Lung (tissue), 12 donors: ENCODE data around the gene TFF2. TPM values are rescaled to one million over a fixed set of nuclear protein-coding genes. Genes with fewer than 3 reads are reported as not detected.

Source experiments
- ATAC-seq: fragments of 200-7000 bp; cut with Tn5 transposase; one replicate; pipeline ENCODE4 v1.9.1; 2020; ENCODE audit warnings: moderate number of reproducible peaks; ENCODE audit not compliant: insufficient read depth, low FRiP score
- DNase-seq, 3 donors: peaks; one replicate each; pipeline ENCODE4 v3.0.0-alpha.2; 2013 to 2017
- H3K27ac ChIP-seq, 2 donors: one replicate each; pipeline ENCODE4 v1.5.1; 2013; ENCODE audit warnings: mild to moderate bottlenecking in 2 of 2, moderate library complexity in 2 of 2, control low read depth in 1 of 2, inconsistent platforms in 1 of 2, low read depth in 1 of 2, low read length in 1 of 2
- H3K27me3 ChIP-seq, 3 donors: one replicate each; pipeline ENCODE4 v1.5.1; 2013; ENCODE audit warnings: low read length in 2 of 3; ENCODE audit not compliant: control insufficient read depth in 3 of 3, insufficient read depth in 3 of 3
- H3K36me3 ChIP-seq, 4 donors: one replicate each; pipeline ENCODE4 v1.5.1; 2013; ENCODE audit warnings: low read length in 4 of 4, mild to moderate bottlenecking in 1 of 4, moderate library complexity in 1 of 4; ENCODE audit not compliant: control insufficient read depth in 4 of 4, insufficient read depth in 4 of 4
- H3K4me1 ChIP-seq, 5 donors: one replicate each; pipeline ENCODE4 v1.5.1; 2013; ENCODE audit warnings: low read length in 5 of 5, mild to moderate bottlenecking in 2 of 5, moderate library complexity in 1 of 5; ENCODE audit not compliant: control insufficient read depth in 5 of 5, insufficient read depth in 5 of 5
- H3K4me3 ChIP-seq: one replicate; pipeline ENCODE4 v1.5.1; 2013; ENCODE audit warnings: mild to moderate bottlenecking, control low read depth, moderate library complexity
- H3K9ac ChIP-seq, 2 donors: one replicate each; pipeline ENCODE4 v1.5.1; 2013; ENCODE audit warnings: low read length in 2 of 2, control low read depth in 1 of 2; ENCODE audit not compliant: insufficient read depth in 1 of 2
- H3K9me3 ChIP-seq, 4 donors: one replicate each; pipeline ENCODE4 v1.5.1; 2013; ENCODE audit warnings: low read length in 3 of 4, mild to moderate bottlenecking in 1 of 4, moderate library complexity in 1 of 4; ENCODE audit not compliant: control insufficient read depth in 4 of 4, insufficient read depth in 3 of 4
- WGBS, 2 donors: extraction: QIAGEN DNeasy Blood & Tissue Kit; methylation state at CpG; one replicate each; pipeline ENCODE4 v1.1.7; 2013; 5-methylcytosine and 5-hydroxymethylcytosine counted together
- polyA plus RNA-seq, 2 donors: library from polyadenylated mRNA; stranded (reverse); fragments of 200-250 nt; gene quantifications; one replicate each; pipeline ENCODE4 v1.2.1, GENCODE V29; 2013
- total RNA-seq, 2 donors: library from RNA; depleted of rRNA in 1 of 2; stranded (reverse); fragments of >200 nt in 1 of 2; gene quantifications; one replicate each; pipeline ENCODE4 v1.2.1, GENCODE V29; 2014 to 2021
- TF ChIP-seq, protein P1 (sequence below): IDR thresholded peaks from 2 replicates; pipeline ENCODE4 v1.5.1; 2012; ENCODE audit warnings: mild to moderate bottlenecking; ENCODE audit errors: control extremely low read depth, extremely low read depth
- donor health status: control.
- donor health status: control.
- donor health status: Bipolar disorder and iron deficiency.
- donor health status: healthy.
- donor health status: DM: yes; HTN: yes; CAD: no.

TFF2 gene
- total and polyA plus RNA-seq, 4 donors: not detected

DNA sequence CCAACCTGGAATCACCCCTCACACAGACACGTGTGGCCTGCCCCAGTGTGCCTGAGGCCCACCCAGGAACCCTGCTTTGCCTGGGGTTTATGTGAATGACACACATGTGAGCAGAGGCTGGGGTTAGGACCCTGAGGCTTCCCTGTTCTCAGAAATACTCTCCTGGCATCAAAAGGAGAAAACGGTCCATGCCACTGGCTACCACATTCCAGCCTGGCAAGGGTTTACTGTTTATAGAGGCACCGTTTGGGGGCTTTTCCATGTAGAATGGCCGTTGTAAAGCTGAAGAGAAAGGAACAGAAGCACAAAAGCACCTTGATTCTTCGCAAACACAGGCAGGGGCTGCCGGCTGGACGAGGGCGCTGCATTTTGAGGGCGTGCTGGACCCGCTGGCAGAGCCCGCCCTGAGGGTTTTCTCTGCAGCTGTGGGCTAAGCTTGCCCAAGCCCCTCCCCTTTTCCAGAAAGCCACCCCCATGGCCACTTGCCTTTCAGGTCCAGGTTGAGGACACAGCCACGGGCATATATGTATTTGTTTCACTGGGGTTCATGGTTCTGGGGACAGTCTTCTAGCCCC, 48.6 kb downstream of the TFF2 start:
- Histone ChIP-seq H3K9me3 (no peaks in the 10 kb centered on the region), H3K4me1 (peaks cover 0 to 15% (median 7%) of the 10 kb centered on the region in 5 donors), H3K4me3 (no peak overlapping the region), H3K27me3 (peaks cover 0 to 4% (median 0%) of the 10 kb centered on the region in 3 donors), H3K9ac (no peak overlapping the region), H3K36me3 (peaks cover 0 to 3% (median under 1%) of the 10 kb centered on the region in 4 donors), H3K27ac (peak overlapping the region in 1 of 2 donors; percentile 79)
- 65 to 66% methylated on average over 12 of the region's 12 CpGs for WGBS, 2 donors
- no peak for ATAC-seq
- DNase-seq: peak in 1 of 3 donors; percentile 21
- TF ChIP-seq, protein P1, sequence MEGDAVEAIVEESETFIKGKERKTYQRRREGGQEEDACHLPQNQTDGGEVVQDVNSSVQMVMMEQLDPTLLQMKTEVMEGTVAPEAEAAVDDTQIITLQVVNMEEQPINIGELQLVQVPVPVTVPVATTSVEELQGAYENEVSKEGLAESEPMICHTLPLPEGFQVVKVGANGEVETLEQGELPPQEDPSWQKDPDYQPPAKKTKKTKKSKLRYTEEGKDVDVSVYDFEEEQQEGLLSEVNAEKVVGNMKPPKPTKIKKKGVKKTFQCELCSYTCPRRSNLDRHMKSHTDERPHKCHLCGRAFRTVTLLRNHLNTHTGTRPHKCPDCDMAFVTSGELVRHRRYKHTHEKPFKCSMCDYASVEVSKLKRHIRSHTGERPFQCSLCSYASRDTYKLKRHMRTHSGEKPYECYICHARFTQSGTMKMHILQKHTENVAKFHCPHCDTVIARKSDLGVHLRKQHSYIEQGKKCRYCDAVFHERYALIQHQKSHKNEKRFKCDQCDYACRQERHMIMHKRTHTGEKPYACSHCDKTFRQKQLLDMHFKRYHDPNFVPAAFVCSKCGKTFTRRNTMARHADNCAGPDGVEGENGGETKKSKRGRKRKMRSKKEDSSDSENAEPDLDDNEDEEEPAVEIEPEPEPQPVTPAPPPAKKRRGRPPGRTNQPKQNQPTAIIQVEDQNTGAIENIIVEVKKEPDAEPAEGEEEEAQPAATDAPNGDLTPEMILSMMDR: no peak

DNA sequence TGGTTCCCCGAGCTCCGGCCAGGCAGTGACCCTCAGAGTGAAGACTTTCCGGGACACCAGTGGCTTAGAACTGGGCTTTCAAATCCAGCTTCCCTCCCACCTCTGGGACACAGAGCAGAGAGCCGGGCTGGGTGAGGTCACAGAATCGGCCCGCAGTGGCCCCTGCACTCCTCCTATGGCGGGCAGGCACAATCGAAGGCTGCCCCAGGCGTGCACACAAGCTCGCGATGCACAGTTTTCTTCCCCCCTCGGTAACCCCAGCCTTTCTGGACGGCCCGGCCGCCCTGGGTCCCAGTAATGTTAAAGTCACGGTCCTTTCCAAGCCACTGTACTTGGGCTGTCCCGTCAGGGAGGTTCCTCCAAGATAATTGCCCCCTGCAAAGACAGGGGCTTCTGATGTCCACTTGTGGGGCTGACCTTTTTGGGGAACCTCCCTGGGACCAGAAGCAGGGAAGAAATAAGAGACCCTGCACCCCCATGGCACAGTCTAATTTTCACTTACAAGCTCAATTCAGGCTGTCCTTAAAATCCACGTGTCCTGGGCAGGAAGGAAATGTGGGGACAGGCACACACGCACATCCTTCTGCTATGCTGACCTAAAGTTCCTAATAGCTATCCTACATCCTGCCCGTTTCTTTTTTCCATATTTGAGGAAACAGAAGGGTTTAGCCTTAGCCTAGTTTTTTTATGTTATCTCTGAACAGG, 49.3 kb downstream of the TFF2 start:
- WGBS, 2 donors: 77% methylated on average over 20 of the region's 20 CpGs
- ATAC-seq (no peak), DNase-seq (peak in 2 of 3 donors; percentile 39 to 59)
- H3K9ac ChIP-seq: no peak overlapping the region
- TF ChIP-seq, protein P1: no peak
- peaks cover 0 to 3% (median 1%) of the 10 kb centered on the region in 4 donors for H3K36me3 ChIP-seq
- H3K4me3 ChIP-seq: no peak overlapping the region
- H3K27ac ChIP-seq: peak overlapping the region; percentile 58 to 79
- H3K27me3 ChIP-seq: peaks cover 0 to 4% (median 0%) of the 10 kb centered on the region in 3 donors
- peaks cover 0 to 15% (median 7%) of the 10 kb centered on the region in 5 donors for H3K4me1 ChIP-seq
- no peaks in the 10 kb centered on the region for H3K9me3 ChIP-seq

DNA sequence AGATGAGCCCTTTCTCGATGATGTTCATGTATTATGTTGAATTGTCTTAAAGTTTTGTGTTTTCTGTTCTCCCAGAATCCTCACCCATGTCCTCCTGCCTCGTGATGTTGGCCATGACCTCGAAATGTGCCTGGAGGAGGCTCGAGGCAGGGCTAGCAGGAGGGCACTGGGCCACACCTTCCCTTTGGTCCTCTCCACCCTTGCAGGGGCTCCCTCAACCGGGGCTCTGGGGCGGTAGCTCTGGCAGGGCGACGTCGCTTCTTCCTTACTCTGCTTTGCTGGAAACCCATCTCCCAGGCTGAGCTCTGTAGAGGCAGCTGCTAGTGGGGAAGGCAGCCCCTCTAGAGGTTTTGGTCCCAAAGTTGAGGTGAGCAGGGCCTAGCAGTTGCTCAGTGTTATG, 49.8 kb downstream of the TFF2 start:
- H3K36me3 ChIP-seq: peaks cover 0 to 7% (median 3%) of the 10 kb centered on the region in 4 donors
- no peak for ATAC-seq
- TF ChIP-seq, protein P1: no peak
- peaks cover 0 to 4% (median 0%) of the 10 kb centered on the region in 3 donors for H3K27me3 ChIP-seq
- peaks cover 0 to 15% (median 7%) of the 10 kb centered on the region in 5 donors for H3K4me1 ChIP-seq
- H3K4me3 ChIP-seq: no peak overlapping the region
- no peak overlapping the region for H3K9ac ChIP-seq
- H3K27ac ChIP-seq: peak overlapping the region; percentile 58 to 73
- no peaks in the 10 kb centered on the region for H3K9me3 ChIP-seq
- WGBS, 2 donors: 92 to 95% methylated on average over 9 of the region's 9 CpGs
- DNase-seq: no peak
